Measurements from ENCODE around the gene SLC13A4. TPM values are rescaled to one million over a fixed set of nuclear protein-coding genes. Genes with fewer than 3 reads are reported as not detected.

Gene SLC13A4
- total RNA-seq, 1 donor from 2014 or later = 5.2 TPM

DNA sequence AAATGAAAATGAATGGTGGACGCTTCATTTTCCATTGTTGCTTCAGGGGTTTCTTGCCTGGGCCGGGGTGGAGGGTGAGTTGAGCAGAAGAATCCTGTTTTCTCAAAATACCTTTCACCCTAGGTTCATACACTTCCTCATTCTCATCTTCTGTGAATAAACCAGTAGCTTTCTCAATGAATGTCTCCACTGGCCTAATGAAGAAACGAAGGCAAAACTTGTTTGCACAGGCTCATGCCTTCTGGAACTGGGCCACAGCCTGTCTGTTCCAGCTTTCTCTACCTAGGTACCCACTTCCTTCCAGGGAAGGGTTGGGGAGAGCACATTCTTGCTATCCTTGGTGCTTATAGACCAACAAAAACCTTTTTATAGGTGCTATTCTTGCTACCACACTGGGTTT is 44.4 kb downstream of the SLC13A4 start:
- H3K4me3 Mint-ChIP-seq = no peak overlapping the region
- no peaks in the 10 kb centered on the region for H3K9me3 Mint-ChIP-seq
- DNase-seq (ENCODE audit: extremely low spot score, unreplicated experiment) = no peak
- H3K27ac Mint-ChIP-seq = peak overlapping the region; percentile 62
- H3K36me3 Mint-ChIP-seq = peaks cover 18% of the 10 kb centered on the region
- TF ChIP-seq, protein P1, sequence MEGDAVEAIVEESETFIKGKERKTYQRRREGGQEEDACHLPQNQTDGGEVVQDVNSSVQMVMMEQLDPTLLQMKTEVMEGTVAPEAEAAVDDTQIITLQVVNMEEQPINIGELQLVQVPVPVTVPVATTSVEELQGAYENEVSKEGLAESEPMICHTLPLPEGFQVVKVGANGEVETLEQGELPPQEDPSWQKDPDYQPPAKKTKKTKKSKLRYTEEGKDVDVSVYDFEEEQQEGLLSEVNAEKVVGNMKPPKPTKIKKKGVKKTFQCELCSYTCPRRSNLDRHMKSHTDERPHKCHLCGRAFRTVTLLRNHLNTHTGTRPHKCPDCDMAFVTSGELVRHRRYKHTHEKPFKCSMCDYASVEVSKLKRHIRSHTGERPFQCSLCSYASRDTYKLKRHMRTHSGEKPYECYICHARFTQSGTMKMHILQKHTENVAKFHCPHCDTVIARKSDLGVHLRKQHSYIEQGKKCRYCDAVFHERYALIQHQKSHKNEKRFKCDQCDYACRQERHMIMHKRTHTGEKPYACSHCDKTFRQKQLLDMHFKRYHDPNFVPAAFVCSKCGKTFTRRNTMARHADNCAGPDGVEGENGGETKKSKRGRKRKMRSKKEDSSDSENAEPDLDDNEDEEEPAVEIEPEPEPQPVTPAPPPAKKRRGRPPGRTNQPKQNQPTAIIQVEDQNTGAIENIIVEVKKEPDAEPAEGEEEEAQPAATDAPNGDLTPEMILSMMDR (conservative IDR thresholded peaks at IDR 0.05) = no peak
- no peaks in the 10 kb centered on the region for H3K27me3 Mint-ChIP-seq
- H3K4me1 Mint-ChIP-seq (ENCODE audit: unreplicated experiment) = peaks cover 24% of the 10 kb centered on the region

DNA sequence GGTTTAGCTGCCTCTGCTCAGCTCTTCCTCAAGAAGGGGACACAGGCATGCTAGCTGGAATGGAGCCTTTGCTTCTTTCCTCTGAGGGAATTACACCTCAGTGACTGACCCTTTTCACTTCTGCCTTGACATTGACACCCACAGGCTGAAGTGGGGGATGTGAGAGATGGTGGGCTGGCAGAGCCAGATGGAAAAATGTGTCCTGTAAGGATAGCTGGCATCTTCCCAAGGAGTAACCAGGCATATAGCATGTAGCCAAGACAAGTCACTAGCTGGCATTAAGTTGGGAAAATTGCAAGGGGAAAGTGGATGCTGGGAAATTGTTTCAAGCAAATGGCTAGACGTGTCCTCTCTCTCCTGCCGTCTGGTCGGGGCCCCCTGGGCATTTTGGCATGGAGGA is 45.8 kb downstream of the SLC13A4 start:
- no peak overlapping the region for H3K4me3 Mint-ChIP-seq
- H3K27ac Mint-ChIP-seq = peak overlapping the region; percentile 34
- H3K27me3 Mint-ChIP-seq = no peaks in the 10 kb centered on the region
- H3K36me3 Mint-ChIP-seq = peaks cover 23% of the 10 kb centered on the region
- peaks cover 23% of the 10 kb centered on the region for H3K4me1 Mint-ChIP-seq (ENCODE audit: unreplicated experiment)
- no peak for DNase-seq (ENCODE audit: extremely low spot score, unreplicated experiment)
- TF ChIP-seq, protein P1 (conservative IDR thresholded peaks at IDR 0.05) = no peak
- no peaks in the 10 kb centered on the region for H3K9me3 Mint-ChIP-seq

- Mint-ChIP-seq H3K36me3 (peaks cover 23% of the 10 kb centered on the region), H3K27ac (peak overlapping the region; percentile 34), H3K9me3 (no peaks in the 10 kb centered on the region), H3K4me1 (ENCODE audit: unreplicated experiment) (peaks cover 22% of the 10 kb centered on the region), H3K4me3 (no peak overlapping the region), H3K27me3 (no peaks in the 10 kb centered on the region)
- TF ChIP-seq, protein P1 (conservative IDR thresholded peaks at IDR 0.05) = no peak
- DNase-seq (ENCODE audit: extremely low spot score, unreplicated experiment) = no peak
These were observed 46.2 kb downstream of the SLC13A4 start for GRCh38 chr7:135681762-135682161.

- TF ChIP-seq, protein P1 (conservative IDR thresholded peaks at IDR 0.05) = no peak
- Mint-ChIP-seq H3K4me3 (no peak overlapping the region), H3K9me3 (no peaks in the 10 kb centered on the region), H3K27me3 (no peaks in the 10 kb centered on the region), H3K36me3 (peaks cover 24% of the 10 kb centered on the region), H3K4me1 (ENCODE audit: unreplicated experiment) (peaks cover 7% of the 10 kb centered on the region), H3K27ac (peak overlapping the region; percentile 49)
- no peak for DNase-seq (ENCODE audit: extremely low spot score, unreplicated experiment)
These were observed 49.1 kb downstream of the SLC13A4 start for GRCh38 chr7:135678612-135679575.

DNA sequence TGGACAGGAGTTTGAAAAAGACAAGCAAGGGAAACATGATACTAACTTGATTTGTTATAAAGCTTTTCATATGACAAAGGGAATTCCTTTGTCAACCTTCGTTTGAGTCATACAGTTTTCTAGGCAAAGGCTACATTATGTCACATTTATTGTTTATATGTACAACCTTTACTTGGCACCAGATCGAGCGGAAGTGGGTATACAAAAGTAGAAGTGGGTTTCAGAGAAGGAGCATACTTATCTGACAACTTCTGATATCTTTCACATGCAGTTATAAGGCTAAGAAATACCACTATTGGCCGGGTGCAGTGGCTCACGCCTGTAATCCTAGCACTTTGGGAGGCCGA is 54.7 kb downstream of the SLC13A4 start:
- no peak overlapping the region for H3K4me3 Mint-ChIP-seq
- H3K9me3 Mint-ChIP-seq = no peaks in the 10 kb centered on the region
- peaks cover 12% of the 10 kb centered on the region for H3K4me1 Mint-ChIP-seq (ENCODE audit: unreplicated experiment)
- H3K27ac Mint-ChIP-seq = peak overlapping the region; percentile 32
- TF ChIP-seq, protein P1 (conservative IDR thresholded peaks at IDR 0.05) = no peak
- DNase-seq (ENCODE audit: extremely low spot score, unreplicated experiment) = no peak
- H3K36me3 Mint-ChIP-seq = peaks cover 31% of the 10 kb centered on the region
- H3K27me3 Mint-ChIP-seq = no peaks in the 10 kb centered on the region
